NCI-H1436 treated with DMSO at 0.1 percent for 48 hours (cell line): ENCODE measurements around the gene LAMC1.

Source experiments
- DNase-seq: peaks from one replicate; lab custom pipeline; 2025; lab: John Stamatoyannopoulos, UW

LAMC1 gene

GRCh38 chr1:183021405-183022201 is 1.6 kb upstream of the LAMC1 start:
- DNase-seq: no peak

GRCh38 chr1:183022202-183023145 is 746 bp upstream of the LAMC1 start:
- no peak for DNase-seq

- DNase-seq: no peak
Measured at GRCh38 chr1:183023601-183024316, 539 bp downstream of the LAMC1 start.

- DNase-seq: no peak
Measured at GRCh38 chr1:183024317-183025009, 1.2 kb downstream of the LAMC1 start.

GRCh38 chr1:183025010-183025337 is 1.8 kb downstream of the LAMC1 start:
- DNase-seq: no peak

- no peak for DNase-seq
Measured at GRCh38 chr1:183025782-183026774, 2.9 kb downstream of the LAMC1 start.

- DNase-seq: no peak
Measured at GRCh38 chr1:183027031-183027430, 3.8 kb downstream of the LAMC1 start.

- DNase-seq: no peak
Measured at GRCh38 chr1:183027791-183028190, 4.6 kb downstream of the LAMC1 start.

- no peak for DNase-seq
Measured at GRCh38 chr1:183029591-183030000, 6.4 kb downstream of the LAMC1 start.

GRCh38 chr1:183030053-183030452 is 6.8 kb downstream of the LAMC1 start:
- no peak for DNase-seq

- no peak for DNase-seq
Measured at GRCh38 chr1:183032122-183032921, 9.1 kb downstream of the LAMC1 start.

GRCh38 chr1:183033205-183033604 is 10.0 kb downstream of the LAMC1 start:
- no peak for DNase-seq

GRCh38 chr1:183034682-183035081 is 11.5 kb downstream of the LAMC1 start:
- DNase-seq: no peak

- DNase-seq: no peak
Measured at GRCh38 chr1:183038333-183038866, 15.2 kb downstream of the LAMC1 start.

GRCh38 chr1:183038913-183039312 is 15.7 kb downstream of the LAMC1 start:
- DNase-seq: no peak

GRCh38 chr1:183039330-183039729 is 16.1 kb downstream of the LAMC1 start:
- DNase-seq: no peak

GRCh38 chr1:183039985-183040447 is 16.8 kb downstream of the LAMC1 start:
- DNase-seq: no peak

GRCh38 chr1:183040547-183040971 is 17.3 kb downstream of the LAMC1 start:
- DNase-seq: no peak

GRCh38 chr1:183043254-183043653 is 20.0 kb downstream of the LAMC1 start:
- no peak for DNase-seq
